ENCODE results near the gene NCAPD3. TPM values are rescaled to one million over a fixed set of nuclear protein-coding genes. Genes with fewer than 3 reads are reported as not detected.

The NCAPD3 gene
- total and polyA plus RNA-seq, 12 donors = 6.0 to 25.6 (median 16.7) TPM

GRCh38 chr11:134178032-134178674, 45.6 kb downstream of the NCAPD3 start:
- TF ChIP-seq POLR2A (IDR thresholded peaks at IDR 0.05) = no peak
- TF ChIP-seq, protein P1, sequence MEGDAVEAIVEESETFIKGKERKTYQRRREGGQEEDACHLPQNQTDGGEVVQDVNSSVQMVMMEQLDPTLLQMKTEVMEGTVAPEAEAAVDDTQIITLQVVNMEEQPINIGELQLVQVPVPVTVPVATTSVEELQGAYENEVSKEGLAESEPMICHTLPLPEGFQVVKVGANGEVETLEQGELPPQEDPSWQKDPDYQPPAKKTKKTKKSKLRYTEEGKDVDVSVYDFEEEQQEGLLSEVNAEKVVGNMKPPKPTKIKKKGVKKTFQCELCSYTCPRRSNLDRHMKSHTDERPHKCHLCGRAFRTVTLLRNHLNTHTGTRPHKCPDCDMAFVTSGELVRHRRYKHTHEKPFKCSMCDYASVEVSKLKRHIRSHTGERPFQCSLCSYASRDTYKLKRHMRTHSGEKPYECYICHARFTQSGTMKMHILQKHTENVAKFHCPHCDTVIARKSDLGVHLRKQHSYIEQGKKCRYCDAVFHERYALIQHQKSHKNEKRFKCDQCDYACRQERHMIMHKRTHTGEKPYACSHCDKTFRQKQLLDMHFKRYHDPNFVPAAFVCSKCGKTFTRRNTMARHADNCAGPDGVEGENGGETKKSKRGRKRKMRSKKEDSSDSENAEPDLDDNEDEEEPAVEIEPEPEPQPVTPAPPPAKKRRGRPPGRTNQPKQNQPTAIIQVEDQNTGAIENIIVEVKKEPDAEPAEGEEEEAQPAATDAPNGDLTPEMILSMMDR (IDR thresholded peaks at IDR 0.05) = no peak
- intact Hi-C loops (cut with DNase I) = no loop called here
- Histone ChIP-seq H3K4me1 (replicated peaks in 1 of 2) (no peaks in the 10 kb centered on the region), H3K27me3 (no peaks in the 10 kb centered on the region), H3K27ac (no peak overlapping the region), H3K36me3 (replicated peaks in 1 of 2) (peaks cover 0 to 38% of the 10 kb centered on the region in 2 donors), H3K9me3 (replicated peaks in 1 of 3) (no peaks in the 10 kb centered on the region), H3K4me3 (no peak overlapping the region)
- whole genome bisulfite sequencing, 4 donors = 72 to 79% (median 74%) methylated on average over 5 of the region's 5 CpGs
- DNase-seq = no peak

- H3K9me3 ChIP-seq (replicated peaks in 1 of 3) = no peaks in the 10 kb centered on the region
- TF ChIP-seq POLR2A (IDR thresholded peaks at IDR 0.05) = no peak
- no peak overlapping the region for H3K4me3 ChIP-seq
- no peak for DNase-seq
- H3K36me3 ChIP-seq (replicated peaks in 1 of 2) = peaks cover 0 to 38% of the 10 kb centered on the region in 2 donors
- intact Hi-C loops (cut with DNase I) = no loop called here
- H3K27me3 ChIP-seq = no peaks in the 10 kb centered on the region
- H3K27ac ChIP-seq = no peak overlapping the region
- no peaks in the 10 kb centered on the region for H3K4me1 ChIP-seq (replicated peaks in 1 of 2)
- WGBS, 4 donors = 96 to 97% (median 96%) methylated on average over 13 of the region's 13 CpGs
Observed at GRCh38 chr11:134176284-134176683, 47.5 kb downstream of the NCAPD3 start.

DNA sequence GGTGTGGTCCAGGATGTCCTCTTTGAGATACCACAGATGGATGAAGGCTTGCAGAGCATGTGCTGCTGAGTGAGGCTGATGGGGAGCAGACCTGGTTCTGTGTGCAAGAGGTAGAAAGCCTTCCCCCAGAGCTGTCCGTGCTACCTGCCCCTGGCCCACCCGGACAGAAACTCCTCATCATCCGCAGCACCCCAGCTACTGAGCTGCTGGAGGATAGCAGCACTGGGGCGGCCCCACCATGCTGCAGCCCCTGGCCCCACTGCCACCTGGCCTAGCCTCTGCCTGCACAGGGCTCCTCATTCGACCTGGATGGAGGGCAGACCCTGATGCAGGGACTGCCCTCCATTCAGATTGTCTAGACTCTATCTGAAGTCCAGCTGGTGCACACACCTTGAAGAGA, 50.5 kb downstream of the NCAPD3 start:
- no peak for TF ChIP-seq POLR2A (IDR thresholded peaks at IDR 0.05)
- TF ChIP-seq, protein P1 (IDR thresholded peaks at IDR 0.05) = no peak
- intact Hi-C loops (cut with DNase I) = no loop called here
- Histone ChIP-seq H3K27me3 (no peaks in the 10 kb centered on the region), H3K36me3 (replicated peaks in 1 of 2) (peaks cover 0 to 45% of the 10 kb centered on the region in 2 donors), H3K27ac (no peak overlapping the region), H3K4me1 (replicated peaks in 1 of 2) (no peaks in the 10 kb centered on the region), H3K9me3 (replicated peaks in 1 of 3) (no peaks in the 10 kb centered on the region), H3K4me3 (no peak overlapping the region)
- DNase-seq = no peak
- WGBS, 4 donors = 95 to 100% (median 98%) methylated on average over 5 of the region's 5 CpGs; no CpG with 5 or more reads in 1 of the 4 donors

DNA sequence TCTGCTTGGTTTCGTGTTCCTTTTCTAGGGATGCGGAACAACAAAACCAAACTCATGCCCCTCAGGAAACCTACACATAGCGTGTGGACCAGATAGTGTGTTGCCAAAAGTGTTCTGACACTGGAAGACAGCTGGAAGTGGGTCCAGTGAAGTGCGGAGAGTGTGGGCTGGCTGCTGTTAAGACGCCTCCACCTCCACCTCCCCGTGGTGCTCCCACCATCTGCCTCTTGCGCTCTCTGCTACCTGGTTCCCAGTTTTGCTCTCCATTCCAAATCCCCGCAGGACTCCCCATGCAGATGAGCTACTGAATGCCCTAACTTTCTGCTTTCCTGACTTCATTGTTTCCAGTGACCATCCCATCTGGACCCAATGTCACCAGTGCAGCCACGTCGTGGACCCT, 51.8 kb downstream of the NCAPD3 start:
- TF ChIP-seq POLR2A (IDR thresholded peaks at IDR 0.05) = no peak
- TF ChIP-seq, protein P1 (IDR thresholded peaks at IDR 0.05) = no peak
- Histone ChIP-seq H3K36me3 (replicated peaks in 1 of 2) (peaks cover 0 to 43% of the 10 kb centered on the region in 2 donors), H3K27ac (no peak overlapping the region), H3K4me1 (replicated peaks in 1 of 2) (no peaks in the 10 kb centered on the region), H3K27me3 (no peaks in the 10 kb centered on the region), H3K9me3 (replicated peaks in 1 of 3) (no peaks in the 10 kb centered on the region), H3K4me3 (no peak overlapping the region)
- WGBS, 4 donors = 97 to 99% (median 98%) methylated on average over 10 of the region's 10 CpGs
- DNase-seq = no peak
- intact Hi-C loops (cut with DNase I) = no loop called here

- peaks cover 0 to 33% of the 10 kb centered on the region in 2 donors for H3K36me3 ChIP-seq (replicated peaks in 1 of 2)
Observed at GRCh38 chr11:134170919-134171281, 52.9 kb downstream of the NCAPD3 start.

More at GRCh38 chr11:134170919-134171281, 52.9 kb downstream of the NCAPD3 start:
- intact Hi-C loops (cut with DNase I) = no loop called here
- H3K4me1 ChIP-seq (replicated peaks in 1 of 2) = no peaks in the 10 kb centered on the region
- TF ChIP-seq, protein P1 (IDR thresholded peaks at IDR 0.05) = no peak
- no peaks in the 10 kb centered on the region for H3K27me3 ChIP-seq
- no peak overlapping the region for H3K4me3 ChIP-seq
- 96 to 98% (median 97%) methylated on average over 5 of the region's 5 CpGs for WGBS, 4 donors
- DNase-seq = no peak
- H3K27ac ChIP-seq = no peak overlapping the region
- no peaks in the 10 kb centered on the region for H3K9me3 ChIP-seq (replicated peaks in 1 of 3)

Measured in adrenal gland (tissue), 12 donors.